GM23338 (cell line): ENCODE results near the gene UBXN11. TPM values are rescaled to one million over a fixed set of nuclear protein-coding genes. Genes with fewer than 3 reads are reported as not detected.
A peak's percentile ranks its signal among the peaks of the same experiment; 100 is the strongest.

Experiments used
- ATAC-seq: fragments of 200-7000 bp; cut with Tn5 transposase; 3 replicates; pipeline ENCODE4 v1.9.1; 2020
- DNase-seq: peaks from one replicate; pipeline ENCODE4 v3.0.0-alpha.2; 2015; ENCODE audit warnings: low spot score
- H2AFZ ChIP-seq: fragments of 200-600 bp; sonication (generic); 2 replicates; pipeline ENCODE4 v1.8.0; 2016; ENCODE audit warnings: antibody characterized with exemption, mild to moderate bottlenecking, moderate library complexity
- H3F3A ChIP-seq: fragments of 200-600 bp; sonication (generic); replicated peaks from 2 replicates; pipeline ENCODE4 v1.8.0; 2017; ENCODE audit warnings: antibody characterized with exemption, mixed run types, low read depth
- H3K27ac ChIP-seq: fragments of 200-600 bp; sonication (generic); 2 replicates; pipeline ENCODE4 v1.6.1; 2016; ENCODE audit warnings: low read depth
- H3K27me3 ChIP-seq: fragments of 200-600 bp; sonication (generic); 2 replicates; pipeline ENCODE4 v1.8.0; 2016; ENCODE audit warnings: mild to moderate bottlenecking, mixed run types, moderate library complexity; ENCODE audit not compliant: insufficient read depth
- H3K36me3 ChIP-seq: fragments of 200-600 bp; sonication (generic); 2 replicates; pipeline ENCODE4 v1.8.0; 2016; ENCODE audit warnings: mild to moderate bottlenecking; ENCODE audit not compliant: insufficient read depth
- H3K4me1 ChIP-seq: fragments of 200-600 bp; sonication (generic); 2 replicates; pipeline ENCODE4 v1.8.0; 2016; ENCODE audit warnings: mild to moderate bottlenecking, moderate library complexity; ENCODE audit not compliant: insufficient read depth
- H3K4me2 ChIP-seq: fragments of 200-600 bp; sonication (generic); 2 replicates; pipeline ENCODE4 v1.7.1; 2017; ENCODE audit warnings: mixed run types
- H3K4me3 ChIP-seq: fragments of 200-600 bp; sonication (generic); 2 replicates; pipeline ENCODE4 v1.6.1; 2016; ENCODE audit warnings: mixed run types
- H3K79me2 ChIP-seq: fragments of 200-600 bp; sonication (generic); replicated peaks from 2 replicates; pipeline ENCODE4 v1.8.0; 2017; ENCODE audit warnings: mild to moderate bottlenecking; ENCODE audit not compliant: insufficient read depth
- H3K9me2 ChIP-seq: fragments of 200-600 bp; sonication (generic); 2 replicates; pipeline ENCODE4 v1.8.0; 2017; ENCODE audit not compliant: insufficient read depth
- H4K20me1 ChIP-seq: fragments of 200-600 bp; sonication (generic); replicated peaks from 2 replicates; pipeline ENCODE4 v1.8.0; 2017; ENCODE audit warnings: mild to moderate bottlenecking; ENCODE audit not compliant: insufficient read depth
- H3K27ac Mint-ChIP-seq: 2 replicates; pipeline ENCODE4 v1.8.0; 2020; ENCODE audit warnings: inconsistent platforms, mild to moderate bottlenecking, moderate library complexity, mixed read lengths
- H3K27me3 Mint-ChIP-seq: 3 replicates; pipeline ENCODE4 v1.8.0; 2022; ENCODE audit warnings: low read depth, mild to moderate bottlenecking, moderate library complexity, mixed read lengths, inconsistent platforms; ENCODE audit not compliant: insufficient read depth, poor library complexity
- H3K36me3 Mint-ChIP-seq: 3 replicates; pipeline ENCODE4 v1.8.0; 2021; ENCODE audit warnings: low read depth, mild to moderate bottlenecking, inconsistent platforms, moderate library complexity, mixed read lengths
- H3K4me1 Mint-ChIP-seq: 3 replicates; pipeline ENCODE4 v1.8.0; 2020; ENCODE audit warnings: mild to moderate bottlenecking, inconsistent platforms, mixed read lengths
- H3K4me3 Mint-ChIP-seq: 3 replicates; pipeline ENCODE4 v1.8.0; 2021; ENCODE audit warnings: moderate library complexity, mild to moderate bottlenecking, inconsistent platforms, mixed read lengths
- H3K9me3 Mint-ChIP-seq: 3 replicates; pipeline ENCODE4 v1.8.0; 2020; ENCODE audit warnings: moderate library complexity, mild to moderate bottlenecking, inconsistent platforms, mixed read lengths
- EZH2 ChIP-seq: fragments of 200-600 bp; sonication (generic); IDR thresholded peaks from one replicate; pipeline ENCODE4 v1.8.0; 2017; ENCODE audit warnings: antibody characterized with exemption, mild to moderate bottlenecking, low read depth; ENCODE audit not compliant: unreplicated experiment
- JUNB ChIP-seq: IDR thresholded peaks from one replicate; pipeline ENCODE4 v1.6.1; 2016; ENCODE audit warnings: antibody characterized with exemption; ENCODE audit not compliant: unreplicated experiment
- ZNF331 ChIP-seq: fragments of 250-450 bp; sonication (Bioruptor Pico); IDR thresholded peaks from 2 replicates; pipeline ENCODE4 v1.5.0; 2020; ENCODE audit warnings: low read depth, mild to moderate bottlenecking, moderate library complexity
- polyA plus RNA-seq: library from polyadenylated mRNA; unstranded; fragments of >200 nt; fragmentation: Nextera tagmentation; extraction: Ambion mirVana; gene quantifications from 2 replicates; pipeline ENCODE4 v1.2.1, GENCODE V29; 2016
- total RNA-seq: library from RNA; depleted of rRNA; stranded (reverse); fragments of >200 nt; shearing (Covaris generic); gene quantifications from 2 replicates; pipeline ENCODE4 v1.2.3, GENCODE V29; 2014
- TF ChIP-seq, protein P1 (sequence below): fragments of 250-450 bp; sonication (Bioruptor Pico); IDR thresholded peaks from 2 replicates; pipeline ENCODE4 v1.5.0; 2020; ENCODE audit warnings: mild to moderate bottlenecking, moderate library complexity
- TF ChIP-seq, protein P2 (sequence below): IDR thresholded peaks from 2 replicates; pipeline ENCODE4 v1.6.1; 2016; ENCODE audit warnings: antibody characterized with exemption
- TF ChIP-seq, protein P3 (sequence below), 2 experiments: fragments of 200-600 bp in 1 of 2; sonication (generic) in 1 of 2; conservative IDR thresholded peaks; 2 replicates each; pipeline versions ENCODE4 v1.5.1 to v1.6.1; 2016 to 2017; ENCODE audit warnings: antibody characterized with exemption in 2 of 2, low read depth in 2 of 2, mild to moderate bottlenecking in 2 of 2, moderate library complexity in 1 of 2

Gene UBXN11
- total and polyA plus RNA-seq, 2 experiments from 2014 or later = 8.0 to 8.3 TPM

DNA sequence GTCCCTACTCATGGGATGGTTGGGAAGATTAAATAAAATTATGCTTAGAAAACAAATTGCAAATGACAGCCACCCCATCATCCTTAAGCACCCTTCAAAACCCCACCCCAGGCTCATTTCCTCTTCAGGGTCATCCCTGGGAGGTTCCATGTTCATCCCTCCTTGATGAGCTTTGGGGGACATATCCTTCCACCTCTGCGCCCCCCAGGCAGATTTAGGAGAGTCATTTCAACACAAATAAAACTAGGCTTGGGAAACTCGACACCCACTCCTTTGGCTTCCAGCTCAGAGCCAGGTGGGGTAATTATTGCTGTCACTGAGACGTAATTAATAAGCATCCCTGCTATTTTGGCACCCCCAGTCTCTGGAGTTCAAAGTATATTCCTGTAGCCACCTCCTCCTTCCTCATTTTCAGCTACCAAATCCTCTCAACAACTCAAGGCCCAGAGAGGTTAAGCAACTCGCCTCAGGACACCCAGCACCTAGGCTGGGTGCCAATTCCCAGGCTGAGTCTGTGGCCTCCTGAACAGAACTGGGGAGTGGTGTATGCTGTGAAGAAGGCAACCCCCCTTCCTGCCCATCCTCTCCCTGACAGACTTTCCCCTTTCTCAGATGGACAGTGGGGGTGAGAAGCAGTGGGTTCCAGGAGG, 46.9 kb upstream of the UBXN11 start (continued):
- TF ChIP-seq, protein P1, sequence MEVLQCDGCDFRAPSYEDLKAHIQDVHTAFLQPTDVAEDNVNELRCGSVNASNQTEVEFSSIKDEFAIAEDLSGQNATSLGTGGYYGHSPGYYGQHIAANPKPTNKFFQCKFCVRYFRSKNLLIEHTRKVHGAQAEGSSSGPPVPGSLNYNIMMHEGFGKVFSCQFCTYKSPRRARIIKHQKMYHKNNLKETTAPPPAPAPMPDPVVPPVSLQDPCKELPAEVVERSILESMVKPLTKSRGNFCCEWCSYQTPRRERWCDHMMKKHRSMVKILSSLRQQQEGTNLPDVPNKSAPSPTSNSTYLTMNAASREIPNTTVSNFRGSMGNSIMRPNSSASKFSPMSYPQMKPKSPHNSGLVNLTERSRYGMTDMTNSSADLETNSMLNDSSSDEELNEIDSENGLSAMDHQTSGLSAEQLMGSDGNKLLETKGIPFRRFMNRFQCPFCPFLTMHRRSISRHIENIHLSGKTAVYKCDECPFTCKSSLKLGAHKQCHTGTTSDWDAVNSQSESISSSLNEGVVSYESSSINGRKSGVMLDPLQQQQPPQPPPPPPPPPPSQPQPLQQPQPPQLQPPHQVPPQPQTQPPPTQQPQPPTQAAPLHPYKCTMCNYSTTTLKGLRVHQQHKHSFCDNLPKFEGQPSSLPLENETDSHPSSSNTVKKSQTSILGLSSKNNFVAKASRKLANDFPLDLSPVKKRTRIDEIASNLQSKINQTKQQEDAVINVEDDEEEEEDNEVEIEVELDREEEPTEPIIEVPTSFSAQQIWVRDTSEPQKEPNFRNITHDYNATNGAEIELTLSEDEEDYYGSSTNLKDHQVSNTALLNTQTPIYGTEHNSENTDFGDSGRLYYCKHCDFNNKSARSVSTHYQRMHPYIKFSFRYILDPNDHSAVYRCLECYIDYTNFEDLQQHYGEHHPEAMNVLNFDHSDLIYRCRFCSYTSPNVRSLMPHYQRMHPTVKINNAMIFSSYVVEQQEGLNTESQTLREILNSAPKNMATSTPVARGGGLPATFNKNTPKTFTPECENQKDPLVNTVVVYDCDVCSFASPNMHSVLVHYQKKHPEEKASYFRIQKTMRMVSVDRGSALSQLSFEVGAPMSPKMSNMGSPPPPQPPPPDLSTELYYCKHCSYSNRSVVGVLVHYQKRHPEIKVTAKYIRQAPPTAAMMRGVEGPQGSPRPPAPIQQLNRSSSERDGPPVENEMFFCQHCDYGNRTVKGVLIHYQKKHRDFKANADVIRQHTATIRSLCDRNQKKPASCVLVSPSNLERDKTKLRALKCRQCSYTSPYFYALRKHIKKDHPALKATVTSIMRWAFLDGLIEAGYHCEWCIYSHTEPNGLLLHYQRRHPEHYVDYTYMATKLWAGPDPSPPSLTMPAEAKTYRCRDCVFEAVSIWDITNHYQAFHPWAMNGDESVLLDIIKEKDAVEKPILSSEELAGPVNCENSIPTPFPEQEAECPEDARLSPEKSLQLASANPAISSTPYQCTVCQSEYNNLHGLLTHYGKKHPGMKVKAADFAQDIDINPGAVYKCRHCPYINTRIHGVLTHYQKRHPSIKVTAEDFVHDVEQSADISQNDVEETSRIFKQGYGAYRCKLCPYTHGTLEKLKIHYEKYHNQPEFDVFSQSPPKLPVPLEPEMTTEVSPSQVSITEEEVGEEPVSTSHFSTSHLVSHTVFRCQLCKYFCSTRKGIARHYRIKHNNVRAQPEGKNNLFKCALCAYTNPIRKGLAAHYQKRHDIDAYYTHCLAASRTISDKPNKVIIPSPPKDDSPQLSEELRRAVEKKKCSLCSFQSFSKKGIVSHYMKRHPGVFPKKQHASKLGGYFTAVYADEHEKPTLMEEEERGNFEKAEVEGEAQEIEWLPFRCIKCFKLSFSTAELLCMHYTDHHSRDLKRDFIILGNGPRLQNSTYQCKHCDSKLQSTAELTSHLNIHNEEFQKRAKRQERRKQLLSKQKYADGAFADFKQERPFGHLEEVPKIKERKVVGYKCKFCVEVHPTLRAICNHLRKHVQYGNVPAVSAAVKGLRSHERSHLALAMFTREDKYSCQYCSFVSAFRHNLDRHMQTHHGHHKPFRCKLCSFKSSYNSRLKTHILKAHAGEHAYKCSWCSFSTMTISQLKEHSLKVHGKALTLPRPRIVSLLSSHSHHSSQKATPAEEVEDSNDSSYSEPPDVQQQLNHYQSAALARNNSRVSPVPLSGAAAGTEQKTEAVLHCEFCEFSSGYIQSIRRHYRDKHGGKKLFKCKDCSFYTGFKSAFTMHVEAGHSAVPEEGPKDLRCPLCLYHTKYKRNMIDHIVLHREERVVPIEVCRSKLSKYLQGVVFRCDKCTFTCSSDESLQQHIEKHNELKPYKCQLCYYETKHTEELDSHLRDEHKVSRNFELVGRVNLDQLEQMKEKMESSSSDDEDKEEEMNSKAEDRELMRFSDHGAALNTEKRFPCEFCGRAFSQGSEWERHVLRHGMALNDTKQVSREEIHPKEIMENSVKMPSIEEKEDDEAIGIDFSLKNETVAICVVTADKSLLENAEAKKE = no peak

DNA sequence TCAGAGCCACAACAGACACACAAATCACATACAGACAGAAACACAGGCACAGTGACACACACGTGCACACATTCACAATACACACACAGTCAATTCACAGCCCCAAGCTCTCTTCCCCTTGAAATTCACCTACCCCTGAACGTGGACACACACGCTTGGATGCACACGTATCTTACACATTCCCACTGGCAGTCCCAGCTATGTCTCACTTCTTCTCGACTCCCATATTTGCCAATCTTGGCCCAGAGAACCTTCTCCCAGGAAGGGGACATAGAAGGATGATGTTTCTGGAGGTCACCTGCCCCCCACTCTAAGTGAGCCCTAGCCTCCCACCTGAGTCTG, 45.9 kb upstream of the UBXN11 start:
- Mint-ChIP-seq H3K4me3 (no peak overlapping the region; the same call in 2 of the 3 replicates), H3K4me1 (peaks cover 42% of the 10 kb centered on the region), H3K36me3 (no peaks in the 10 kb centered on the region), H3K9me3 (no peaks in the 10 kb centered on the region), H3K27me3 (peaks cover 18% of the 10 kb centered on the region), H3K27ac (peak overlapping the region; percentile 57)
- Histone ChIP-seq H3K27me3 (no peaks in the 10 kb centered on the region), H3K79me2 (no peaks in the 10 kb centered on the region), H3K4me2 (no peak overlapping the region), H2AFZ (no peak overlapping the region), H3K9me2 (no peaks in the 10 kb centered on the region), H4K20me1 (no peaks in the 10 kb centered on the region), H3K27ac (no peak overlapping the region), H3F3A (no peaks in the 10 kb centered on the region; the same call in 1 of the 2 replicates), H3K36me3 (no peaks in the 10 kb centered on the region), H3K4me1 (peaks cover 20% of the 10 kb centered on the region), H3K4me3 (no peak overlapping the region)
- no peak for ATAC-seq
- no peak for DNase-seq
- TF ChIP-seq ZNF331 = no peak
- TF ChIP-seq JUNB = no peak
- TF ChIP-seq, protein P1 = no peak
- TF ChIP-seq, protein P2, sequence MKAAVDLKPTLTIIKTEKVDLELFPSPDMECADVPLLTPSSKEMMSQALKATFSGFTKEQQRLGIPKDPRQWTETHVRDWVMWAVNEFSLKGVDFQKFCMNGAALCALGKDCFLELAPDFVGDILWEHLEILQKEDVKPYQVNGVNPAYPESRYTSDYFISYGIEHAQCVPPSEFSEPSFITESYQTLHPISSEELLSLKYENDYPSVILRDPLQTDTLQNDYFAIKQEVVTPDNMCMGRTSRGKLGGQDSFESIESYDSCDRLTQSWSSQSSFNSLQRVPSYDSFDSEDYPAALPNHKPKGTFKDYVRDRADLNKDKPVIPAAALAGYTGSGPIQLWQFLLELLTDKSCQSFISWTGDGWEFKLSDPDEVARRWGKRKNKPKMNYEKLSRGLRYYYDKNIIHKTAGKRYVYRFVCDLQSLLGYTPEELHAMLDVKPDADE = no peak
- no peak for TF ChIP-seq EZH2
- TF ChIP-seq, protein P3, sequence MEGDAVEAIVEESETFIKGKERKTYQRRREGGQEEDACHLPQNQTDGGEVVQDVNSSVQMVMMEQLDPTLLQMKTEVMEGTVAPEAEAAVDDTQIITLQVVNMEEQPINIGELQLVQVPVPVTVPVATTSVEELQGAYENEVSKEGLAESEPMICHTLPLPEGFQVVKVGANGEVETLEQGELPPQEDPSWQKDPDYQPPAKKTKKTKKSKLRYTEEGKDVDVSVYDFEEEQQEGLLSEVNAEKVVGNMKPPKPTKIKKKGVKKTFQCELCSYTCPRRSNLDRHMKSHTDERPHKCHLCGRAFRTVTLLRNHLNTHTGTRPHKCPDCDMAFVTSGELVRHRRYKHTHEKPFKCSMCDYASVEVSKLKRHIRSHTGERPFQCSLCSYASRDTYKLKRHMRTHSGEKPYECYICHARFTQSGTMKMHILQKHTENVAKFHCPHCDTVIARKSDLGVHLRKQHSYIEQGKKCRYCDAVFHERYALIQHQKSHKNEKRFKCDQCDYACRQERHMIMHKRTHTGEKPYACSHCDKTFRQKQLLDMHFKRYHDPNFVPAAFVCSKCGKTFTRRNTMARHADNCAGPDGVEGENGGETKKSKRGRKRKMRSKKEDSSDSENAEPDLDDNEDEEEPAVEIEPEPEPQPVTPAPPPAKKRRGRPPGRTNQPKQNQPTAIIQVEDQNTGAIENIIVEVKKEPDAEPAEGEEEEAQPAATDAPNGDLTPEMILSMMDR (conservative IDR thresholded peaks at IDR 0.05; ENCODE audit: low read depth in 2 of 2) = no peak
